AG04449 (cell line): Measurements from ENCODE around the gene ABR.
"Not testable (repeated sequence)": the region's sequence is repeated elsewhere in the genome, so short reads cannot be mapped to it uniquely, and the experiment has no call there.

ENCODE experiments used
- CTCF ChIA-PET: fragments of 350-600 bp; formaldehyde crosslinking; extraction: SDS; loops from one replicate; lab custom pipeline; 2021; ENCODE audit warnings: antibody characterized with exemption; lab: Yijun Ruan, JAX
- POLR2A ChIA-PET: fragments of 400-600, 350-600 bp; formaldehyde crosslinking; extraction: SDS; loops from one replicate; lab custom pipeline; 2020; ENCODE audit warnings: antibody characterized with exemption, inconsistent platforms; lab: Yijun Ruan, JAX
- DNase-seq: peaks from one replicate; pipeline ENCODE4 v3.0.0-alpha.2; 2010; ENCODE audit warnings: low read depth, low spot score
- H3K4me3 ChIP-seq: 2 replicates; pipeline ENCODE4 v1.5.1; 2011; ENCODE audit warnings: low read depth, mild to moderate bottlenecking, control low read depth, low read length
- CTCF ChIP-seq: IDR thresholded peaks from one replicate; pipeline ENCODE4 v1.5.1; 2011; ENCODE audit warnings: mild to moderate bottlenecking, moderate library complexity, low read length, control low read depth, inconsistent platforms; ENCODE audit not compliant: insufficient read depth; ENCODE audit errors: missing control alignments

ABR gene

DNA sequence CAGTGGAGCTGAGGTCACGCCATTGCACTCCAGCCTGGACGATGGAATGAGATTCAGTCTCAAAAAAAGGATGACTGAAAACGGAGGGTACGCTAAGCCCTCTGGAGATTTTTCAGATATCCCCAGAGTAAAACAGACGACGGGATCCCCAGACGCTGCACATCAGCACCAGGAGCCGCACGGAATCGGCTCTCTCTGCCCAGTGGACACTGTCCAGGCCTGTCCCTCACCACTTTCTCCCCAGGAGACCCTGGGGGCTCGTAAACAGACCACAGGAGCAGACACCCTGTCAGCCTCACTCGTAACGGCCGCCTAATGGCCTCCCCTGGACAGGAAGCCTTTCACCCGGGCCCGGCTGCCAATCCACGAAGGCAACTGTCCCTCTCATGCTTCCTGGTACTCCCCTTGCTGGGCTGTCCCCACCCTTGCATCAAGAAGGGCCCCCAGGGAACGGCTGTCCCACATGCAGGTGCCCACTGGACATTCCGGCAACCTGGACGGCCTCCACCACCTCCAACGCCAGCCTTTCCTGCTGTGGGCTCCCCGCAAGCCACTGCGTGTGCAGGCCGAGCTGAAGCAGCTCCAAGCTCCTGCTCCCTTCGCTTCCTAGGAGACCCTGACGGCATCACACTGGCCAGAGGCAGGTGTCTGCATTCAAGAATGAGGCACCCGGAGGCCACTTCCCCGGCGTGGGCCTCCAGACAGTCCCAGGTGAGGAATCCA lies 108.5 kb downstream of the ABR start:
- TF ChIP-seq CTCF: no peak
- ChIA-PET POLR2A (no interaction called here), CTCF (interaction anchor here (1.9 kb wide), 1 partner anchor 15 kb away, joined by 7 read pairs; no protein-coding TSS in a partner anchor)
- no peak for DNase-seq
- no peak overlapping the region for H3K4me3 ChIP-seq

GRCh38 chr17:1070411-1070810 lies 109.4 kb downstream of the ABR start:
- POLR2A ChIA-PET: no interaction called here
- H3K4me3 ChIP-seq: no peak overlapping the region
- no peak for DNase-seq
- no peak for TF ChIP-seq CTCF
- CTCF ChIA-PET: interaction anchor here (1.9 kb wide), 1 partner anchor 14 kb away, joined by 7 read pairs; no protein-coding TSS in a partner anchor

- CTCF ChIA-PET: interaction anchor here (1.9 kb wide), 1 partner anchor 14 kb away, joined by 7 read pairs; no protein-coding TSS in a partner anchor
- DNase-seq: no peak
- TF ChIP-seq CTCF: no peak
- POLR2A ChIA-PET: no interaction called here
- no peak overlapping the region for H3K4me3 ChIP-seq
These were observed 109.9 kb downstream of the ABR start for GRCh38 chr17:1069847-1070246.

GRCh38 chr17:1068356-1068755 lies 111.4 kb downstream of the ABR start:
- ChIA-PET CTCF (interaction anchor here (1.2 to 3.9 kb wide), 2 partner anchors 12 to 119 kb away, joined by 3 to 18 read pairs; no protein-coding TSS in a partner anchor), POLR2A (no interaction called here)
- TF ChIP-seq CTCF: no peak
- no peak for DNase-seq
- H3K4me3 ChIP-seq: no peak overlapping the region

- H3K4me3 ChIP-seq: no peak overlapping the region
- TF ChIP-seq CTCF: no peak
- DNase-seq: no peak
- ChIA-PET POLR2A (no interaction called here), CTCF (interaction anchor here (3.9 kb wide), 1 partner anchor 11 kb away, joined by 18 read pairs; no protein-coding TSS in a partner anchor)
These were observed 112.4 kb downstream of the ABR start for GRCh38 chr17:1067282-1067956.

DNA sequence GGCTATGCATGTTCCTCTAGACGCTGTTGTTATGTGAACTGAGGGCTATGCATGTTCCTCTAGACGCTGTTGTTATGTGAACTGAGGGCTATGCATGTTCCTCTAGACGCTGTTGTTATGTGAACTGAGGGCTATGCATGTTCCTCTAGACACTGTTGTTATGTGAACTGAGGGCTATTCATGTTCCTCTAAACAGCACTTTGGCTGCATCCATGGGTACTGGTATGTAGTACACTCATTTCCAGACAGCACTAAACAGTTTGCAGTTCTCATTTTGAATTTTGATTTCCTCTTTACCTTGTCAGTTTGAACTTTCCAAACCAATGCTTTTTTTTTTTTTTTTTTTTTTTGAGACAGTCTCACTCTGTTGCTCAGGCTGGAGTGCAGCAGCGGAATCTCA lies 114.4 kb downstream of the ABR start:
- POLR2A ChIA-PET, H3K4me3 ChIP-seq, DNase-seq: not testable (repeated sequence)
- CTCF ChIA-PET: interaction anchor here (3.9 kb wide), 1 partner anchor 9 kb away, joined by 18 read pairs; no protein-coding TSS in a partner anchor
